ENCODE results near the gene RACK1. TPM values are rescaled to one million over a fixed set of nuclear protein-coding genes. Genes with fewer than 3 reads are reported as not detected.

RACK1 gene
- total RNA-seq, 8 experiments from 2014 or later: 2,060 to 3,480 (median 2,927) TPM

- no peak overlapping the region for H3K27ac ChIP-seq
- in situ Hi-C loops (cut with MboI; ENCODE audit: low pct_unique_long_range_greater_than_20kb in 2 of 9, low sequenced_read_pairs in 9 of 9, unreplicated experiment in 9 of 9): no loop called here
- no peak overlapping the region for H3K4me3 ChIP-seq
- 48 to 93% (median 80%) methylated on average over 1 to 7 of the region's 11 CpGs; no CpG with 5 or more reads in 1 of the 10 experiments for WGBS, 10 experiments
- no peaks in the 10 kb centered on the region for H3K4me1 ChIP-seq (replicated peaks in 1 of 2)
- ATAC-seq (replicated peaks in 6 of 8): no peak
Observed at GRCh38 chr5:181203093-181203711, 40.5 kb downstream of the RACK1 start.

- Histone ChIP-seq H3K4me3 (no peak overlapping the region), H3K4me1 (replicated peaks in 1 of 2) (no peaks in the 10 kb centered on the region), H3K27ac (no peak overlapping the region)
- in situ Hi-C loops (cut with MboI; ENCODE audit: low pct_unique_long_range_greater_than_20kb in 2 of 9, low sequenced_read_pairs in 9 of 9, unreplicated experiment in 9 of 9): no loop called here
- WGBS, 10 experiments: 29 to 79% (median 58%) methylated on average over 1 to 4 of the region's 4 CpGs; no CpG with 5 or more reads in 3 of the 10 experiments
- ATAC-seq (replicated peaks in 6 of 8): no peak
Observed at GRCh38 chr5:181200816-181201215, 42.9 kb downstream of the RACK1 start.

- WGBS, 10 experiments: 40 to 100% (median 71%) methylated on average over 1 to 9 of the region's 12 CpGs; no CpG with 5 or more reads in 1 of the 10 experiments
- in situ Hi-C loops (cut with MboI; ENCODE audit: low pct_unique_long_range_greater_than_20kb in 2 of 9, low sequenced_read_pairs in 9 of 9, unreplicated experiment in 9 of 9): no loop called here
Observed at GRCh38 chr5:181199881-181200638, 43.6 kb downstream of the RACK1 start.

GRCh38 chr5:181198905-181199519, 44.7 kb downstream of the RACK1 start:
- in situ Hi-C loops (cut with MboI; ENCODE audit: low pct_unique_long_range_greater_than_20kb in 2 of 9, low sequenced_read_pairs in 9 of 9, unreplicated experiment in 9 of 9): no loop called here
- H3K4me3 ChIP-seq: no peak overlapping the region
- ATAC-seq (replicated peaks in 6 of 8): no peak

More at GRCh38 chr5:181199881-181200638, 43.6 kb downstream of the RACK1 start:
- Histone ChIP-seq H3K4me3 (no peak overlapping the region), H3K4me1 (replicated peaks in 1 of 2) (no peaks in the 10 kb centered on the region), H3K27ac (no peak overlapping the region)
- ATAC-seq (replicated peaks in 6 of 8): peak in 6 of 8 experiments; percentile 15 to 46 (median 36)

GRCh38 chr5:181198106-181198685, 45.5 kb downstream of the RACK1 start:
- Histone ChIP-seq H3K4me1 (replicated peaks in 1 of 2) (no peaks in the 10 kb centered on the region), H3K27ac (no peak overlapping the region), H3K4me3 (no peak overlapping the region)
- 33 to 100% (median 100%) methylated on average over 1 of the region's 12 CpGs; no CpG with 5 or more reads in 7 of the 10 experiments for WGBS, 10 experiments
- in situ Hi-C loops (cut with MboI; ENCODE audit: low pct_unique_long_range_greater_than_20kb in 2 of 9, low sequenced_read_pairs in 9 of 9, unreplicated experiment in 9 of 9): no loop called here
- peak in 3 of 8 experiments; percentile 13 to 22 (median 15) for ATAC-seq (replicated peaks in 6 of 8)

More at GRCh38 chr5:181198905-181199519, 44.7 kb downstream of the RACK1 start:
- WGBS, 10 experiments: 26 to 80% (median 57%) methylated on average over 1 to 9 of the region's 9 CpGs; no CpG with 5 or more reads in 1 of the 10 experiments
- no peak overlapping the region for H3K27ac ChIP-seq
- H3K4me1 ChIP-seq (replicated peaks in 1 of 2): no peaks in the 10 kb centered on the region

DNA sequence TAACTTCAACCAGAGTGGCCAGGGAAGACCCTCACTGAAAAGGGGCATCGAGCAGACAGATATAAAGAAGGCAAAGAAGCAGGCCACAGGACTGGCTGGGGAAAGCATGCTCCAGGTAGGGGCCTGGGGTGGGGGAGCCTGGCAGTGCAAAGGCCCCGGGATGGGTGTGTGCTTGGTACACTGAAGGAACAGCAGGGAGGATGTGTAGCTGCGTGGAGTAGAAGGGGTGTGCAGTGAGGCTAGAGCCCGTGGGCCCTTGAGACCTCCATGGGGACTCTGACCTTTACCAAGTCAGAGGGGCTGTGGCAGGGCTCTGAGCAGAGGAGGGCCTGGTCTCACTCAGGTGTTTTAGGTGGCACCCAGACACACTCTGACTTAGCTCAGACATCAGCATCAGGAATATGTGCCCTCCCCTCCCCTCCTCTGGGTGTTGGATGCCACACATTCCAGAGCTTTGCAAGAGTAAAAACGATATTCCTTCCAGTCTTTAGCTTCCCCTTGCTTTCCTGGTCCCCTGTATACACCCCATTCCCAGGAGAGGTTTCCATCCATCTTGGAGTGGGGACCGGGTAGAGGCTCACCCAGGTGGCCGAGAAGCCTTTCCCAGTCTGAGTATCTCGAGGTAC, 46.3 kb downstream of the RACK1 start:
- Histone ChIP-seq H3K4me1 (replicated peaks in 1 of 2) (peaks cover 4% of the 10 kb centered on the region in 2 donors), H3K4me3 (no peak overlapping the region), H3K27ac (no peak overlapping the region)
- no peak for ATAC-seq (replicated peaks in 6 of 8)
- in situ Hi-C loops (cut with MboI; ENCODE audit: low pct_unique_long_range_greater_than_20kb in 2 of 9, low sequenced_read_pairs in 9 of 9, unreplicated experiment in 9 of 9): no loop called here
- 0 to 71% (median 25%) methylated on average over 1 to 2 of the region's 8 CpGs; no CpG with 5 or more reads in 6 of the 10 experiments for WGBS, 10 experiments

DNA sequence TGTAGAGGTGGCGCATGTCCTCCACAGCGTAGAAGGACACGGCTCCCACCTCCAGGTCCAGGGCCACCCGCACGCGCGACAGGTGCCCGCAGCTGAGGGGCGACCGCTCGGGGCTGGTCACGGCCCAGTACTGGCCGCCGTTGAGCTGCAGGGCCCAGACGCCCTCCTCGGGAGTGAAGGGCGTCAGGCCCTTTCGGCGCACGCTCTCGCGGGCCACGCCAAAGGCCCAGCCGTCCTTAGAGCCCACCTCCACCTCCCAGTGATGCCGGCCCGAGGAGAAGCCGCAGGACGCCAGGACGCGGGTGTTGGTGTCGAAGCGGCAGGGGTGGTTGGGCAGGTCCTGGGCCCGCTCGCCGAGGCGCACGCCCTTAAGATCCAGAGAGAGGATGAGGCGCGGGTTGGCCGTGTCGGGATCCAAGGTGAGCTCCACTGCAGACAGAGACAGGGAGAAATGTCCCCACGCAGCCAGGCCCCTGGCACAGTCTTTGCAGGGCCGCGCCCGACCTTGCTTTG, 48.4 kb downstream of the RACK1 start:
- H3K4me3 ChIP-seq: no peak overlapping the region
- 80 to 100% (median 96%) methylated on average over 1 to 23 of the region's 45 CpGs; no CpG with 5 or more reads in 5 of the 10 experiments for WGBS, 10 experiments
- no peak overlapping the region for H3K27ac ChIP-seq
- in situ Hi-C loops (cut with MboI; ENCODE audit: low pct_unique_long_range_greater_than_20kb in 2 of 9, low sequenced_read_pairs in 9 of 9, unreplicated experiment in 9 of 9): no loop called here
- H3K4me1 ChIP-seq (replicated peaks in 1 of 2): peaks cover 5% of the 10 kb centered on the region in 2 donors
- ATAC-seq (replicated peaks in 6 of 8): no peak

DNA sequence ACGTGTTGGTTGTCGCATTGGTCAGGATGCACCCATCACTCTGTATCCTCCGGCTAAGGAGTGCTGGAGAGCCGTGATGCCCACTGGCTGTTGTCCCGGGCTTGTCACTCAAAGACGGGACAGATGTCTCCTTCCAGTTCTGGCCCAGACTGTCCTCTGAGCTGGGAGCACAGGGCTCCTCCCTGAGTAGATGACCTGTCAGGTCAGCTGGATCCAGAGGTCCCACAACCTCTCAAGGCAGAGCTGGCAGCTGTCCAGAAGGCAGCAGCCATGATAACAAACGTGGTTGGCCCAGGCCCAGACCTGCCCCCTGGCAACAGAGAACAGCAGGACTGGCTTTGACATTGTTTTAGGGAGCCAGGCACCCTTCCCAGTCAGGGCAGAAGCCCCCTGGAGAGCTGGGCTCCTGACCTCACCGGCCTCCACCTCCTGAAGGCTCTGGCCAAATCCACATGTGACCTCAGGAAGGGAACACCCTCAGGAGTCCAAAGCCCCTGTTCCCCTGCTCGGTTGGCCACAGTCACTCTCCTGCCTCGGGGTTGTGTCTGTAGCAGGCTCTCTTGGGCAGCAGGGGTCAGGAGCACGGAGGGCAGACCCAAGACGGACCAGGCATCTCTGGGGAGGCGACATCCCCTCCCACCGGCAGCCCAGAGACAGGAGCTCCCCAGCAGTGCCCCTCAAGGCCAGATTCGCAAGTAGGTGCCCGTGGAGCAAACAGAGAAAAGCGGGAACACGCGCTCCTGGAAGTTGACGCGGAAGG, 49.0 kb downstream of the RACK1 start:
- no peak overlapping the region for H3K4me3 ChIP-seq
- in situ Hi-C loops (cut with MboI; ENCODE audit: low pct_unique_long_range_greater_than_20kb in 2 of 9, low sequenced_read_pairs in 9 of 9, unreplicated experiment in 9 of 9): no loop called here
- no peak overlapping the region for H3K27ac ChIP-seq
- 30 to 100% (median 77%) methylated on average over 1 to 11 of the region's 21 CpGs; no CpG with 5 or more reads in 2 of the 10 experiments for WGBS, 10 experiments
- no peak for ATAC-seq (replicated peaks in 6 of 8)
- H3K4me1 ChIP-seq (replicated peaks in 1 of 2): peaks cover 5% of the 10 kb centered on the region in 2 donors

DNA sequence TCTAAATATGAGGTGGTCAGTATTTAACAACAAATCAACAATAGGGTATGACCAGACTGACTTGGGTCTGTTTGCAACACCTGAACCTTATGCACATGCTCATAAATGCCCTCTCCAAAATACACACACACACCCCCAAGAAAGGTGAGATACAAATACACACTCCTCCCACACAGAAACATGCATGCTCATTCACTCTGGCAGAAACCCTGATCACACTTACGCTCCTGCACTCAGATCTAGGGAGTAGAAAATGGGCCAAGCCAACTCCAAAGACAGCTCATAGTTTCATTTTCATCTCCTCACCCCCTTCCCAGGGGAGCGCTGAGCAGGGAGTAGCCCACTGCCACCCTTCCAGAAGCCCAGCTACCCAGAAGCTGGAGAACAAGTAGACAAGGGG, 50.0 kb downstream of the RACK1 start:
- Histone ChIP-seq H3K4me3 (no peak overlapping the region), H3K27ac (no peak overlapping the region), H3K4me1 (replicated peaks in 1 of 2) (peaks cover 5% of the 10 kb centered on the region in 2 donors)
- ATAC-seq (replicated peaks in 6 of 8): no peak
- in situ Hi-C loops (cut with MboI; ENCODE audit: low pct_unique_long_range_greater_than_20kb in 2 of 9, low sequenced_read_pairs in 9 of 9, unreplicated experiment in 9 of 9): no loop called here
- 37 to 100% (median 83%) methylated on average over 1 to 2 of the region's 2 CpGs; no CpG with 5 or more reads in 7 of the 10 experiments for whole genome bisulfite sequencing, 10 experiments

DNA sequence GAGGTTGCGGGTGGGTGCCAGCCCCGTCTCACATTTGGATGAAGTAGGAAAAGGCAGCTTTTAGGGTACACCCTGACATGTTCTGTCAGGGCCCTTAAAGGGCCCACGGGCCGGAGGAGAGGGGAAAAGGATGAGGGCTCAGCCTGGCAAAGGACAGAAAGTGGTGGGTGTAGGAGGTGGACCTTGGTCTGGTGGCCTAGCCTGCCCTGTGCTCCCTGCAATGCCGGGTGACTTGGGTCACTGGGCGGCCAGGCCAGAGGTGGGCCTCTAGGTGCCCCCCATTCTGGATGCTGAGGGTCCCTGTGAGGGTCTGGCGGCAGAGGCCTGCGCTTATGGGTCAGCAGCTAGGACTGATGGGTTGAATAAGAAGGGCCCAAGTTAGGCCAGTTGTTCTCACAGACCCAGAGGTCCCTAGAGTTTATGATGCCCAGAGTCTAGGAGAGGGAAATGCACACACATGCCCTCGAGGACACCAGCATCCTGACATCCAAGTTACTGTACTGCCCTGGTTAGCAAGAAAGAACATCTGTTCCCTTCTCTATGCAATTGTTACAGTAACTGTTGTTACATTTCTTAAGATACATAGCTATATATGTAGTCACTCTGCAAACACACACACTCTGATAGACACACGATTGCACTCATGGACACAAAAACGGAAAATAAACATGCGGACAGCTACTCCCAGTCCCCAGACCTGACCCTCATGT, 51.2 kb downstream of the RACK1 start:
- peaks cover 5% of the 10 kb centered on the region in 2 donors for H3K4me1 ChIP-seq (replicated peaks in 1 of 2)
- in situ Hi-C loops (cut with MboI; ENCODE audit: low pct_unique_long_range_greater_than_20kb in 2 of 9, low sequenced_read_pairs in 9 of 9, unreplicated experiment in 9 of 9): no loop called here
- H3K4me3 ChIP-seq: peak overlapping the region; percentile 59 to 82 (median 66)
- H3K27ac ChIP-seq: peak overlapping the region; percentile 83 to 91
- WGBS, 10 experiments: 50 to 93% (median 84%) methylated on average over 2 to 3 of the region's 12 CpGs; no CpG with 5 or more reads in 4 of the 10 experiments
- no peak for ATAC-seq (replicated peaks in 6 of 8)

GRCh38 chr5:181191526-181192336, 52.0 kb downstream of the RACK1 start:
- peak overlapping the region; percentile 83 to 91 for H3K27ac ChIP-seq
- ATAC-seq (replicated peaks in 6 of 8): peak; percentile 60 to 76 (median 74)
- in situ Hi-C loops (cut with MboI; ENCODE audit: low pct_unique_long_range_greater_than_20kb in 2 of 9, low sequenced_read_pairs in 9 of 9, unreplicated experiment in 9 of 9): no loop called here
- 0% methylated on average over 1 to 26 of the region's 64 CpGs; no CpG with 5 or more reads in 5 of the 10 experiments for WGBS, 10 experiments
- H3K4me3 ChIP-seq: peak overlapping the region; percentile 59 to 82 (median 66)
- H3K4me1 ChIP-seq (replicated peaks in 1 of 2): peaks cover 5% of the 10 kb centered on the region in 2 donors
